Smooth muscle cell (in vitro differentiated cells): ENCODE measurements around the gene DDC. TPM values are rescaled to one million over a fixed set of nuclear protein-coding genes. Genes with fewer than 3 reads are reported as not detected.

Source experiments
- DNase-seq: peaks from one replicate; lab custom pipeline; 2025; ENCODE audit not compliant: unreplicated experiment; lab: John Stamatoyannopoulos, UW
- H2AFZ ChIP-seq: fragments of 200-600 bp; sonication (generic); 2 replicates; pipeline ENCODE4 v1.6.0; 2016; ENCODE audit warnings: antibody characterized with exemption, low read depth, mild to moderate bottlenecking
- H3F3A ChIP-seq: fragments of 200-600 bp; sonication (generic); 2 replicates; pipeline ENCODE4 v1.6.0; 2017; ENCODE audit warnings: antibody characterized with exemption, low read depth
- H3K27ac ChIP-seq: fragments of 200-600 bp; sonication (generic); 2 replicates; pipeline ENCODE4 v1.5.1; 2016; ENCODE audit warnings: low read depth, mild to moderate bottlenecking
- H3K27me3 ChIP-seq: fragments of 200-600 bp; sonication (generic); 2 replicates; pipeline ENCODE4 v1.6.1; 2016; ENCODE audit warnings: low read depth, mild to moderate bottlenecking
- H3K36me3 ChIP-seq: fragments of 200-600 bp; sonication (generic); 2 replicates; pipeline ENCODE4 v1.5.1; 2016; ENCODE audit warnings: low read depth
- H3K4me1 ChIP-seq: fragments of 200-600 bp; sonication (generic); 2 replicates; pipeline ENCODE4 v1.5.1; 2016; ENCODE audit warnings: low read depth
- H3K4me2 ChIP-seq: fragments of 200-600 bp; sonication (generic); 2 replicates; pipeline ENCODE4 v1.6.0; 2016; ENCODE audit warnings: mild to moderate bottlenecking
- H3K4me3 ChIP-seq: fragments of 200-600 bp; sonication (generic); 2 replicates; pipeline ENCODE4 v1.5.1; 2016; ENCODE audit warnings: mild to moderate bottlenecking
- H3K79me2 ChIP-seq: fragments of 200-600 bp; sonication (generic); 2 replicates; pipeline ENCODE4 v1.6.0; 2016; ENCODE audit warnings: low read depth, mild to moderate bottlenecking
- H3K9ac ChIP-seq: fragments of 200-600 bp; sonication (generic); 2 replicates; pipeline ENCODE4 v1.6.0; 2016; ENCODE audit warnings: low read depth
- H3K9me3 ChIP-seq: fragments of 200-600 bp; sonication (generic); replicated peaks from 2 replicates; pipeline ENCODE4 v1.5.1; 2016; ENCODE audit warnings: low read depth
- H4K20me1 ChIP-seq: fragments of 200-600 bp; sonication (generic); 2 replicates; pipeline ENCODE4 v1.6.0; 2016; ENCODE audit warnings: low read depth
- CTCF ChIP-seq: fragments of 200-600 bp; sonication (generic); IDR thresholded peaks from 2 replicates; pipeline ENCODE4 v1.5.1; 2017; ENCODE audit warnings: borderline replicate concordance, mild to moderate bottlenecking, antibody characterized with exemption; ENCODE audit not compliant: insufficient read depth, poor library complexity, severe bottlenecking
- whole genome bisulfite sequencing: methylation state at CpG from one replicate; pipeline ENCODE4 v1.1.7; 2016; ENCODE audit warnings: low lambda C conversion rate; 5-methylcytosine and 5-hydroxymethylcytosine counted together
- polyA plus RNA-seq: library from polyadenylated mRNA; unstranded; fragments of >200 nt; fragmentation: Nextera tagmentation; extraction: Ambion mirVana; gene quantifications from 2 replicates; pipeline ENCODE4 v1.2.1, GENCODE V29; 2016
- total RNA-seq: library from RNA; depleted of rRNA; stranded (reverse); fragments of >200 nt; gene quantifications from 2 replicates; pipeline ENCODE4 v1.2.3, GENCODE V29; 2014

Gene DDC
- total and polyA plus RNA-seq, 2 experiments from 2014 or later: not detected

- H3K36me3 ChIP-seq: no peaks in the 10 kb centered on the region
- H3K9me3 ChIP-seq: no peaks in the 10 kb centered on the region
- no peak overlapping the region for H3K4me3 ChIP-seq
- no peaks in the 10 kb centered on the region for H3K27me3 ChIP-seq
- H4K20me1 ChIP-seq: no peaks in the 10 kb centered on the region
- H3K4me2 ChIP-seq: no peak overlapping the region
- TF ChIP-seq CTCF: no peak
- no peak for DNase-seq
- WGBS: 83% methylated on average over 7 of the region's 7 CpGs
- H3K27ac ChIP-seq: no peak overlapping the region
- peaks cover 1% of the 10 kb centered on the region for H3K4me1 ChIP-seq
- no peak overlapping the region for H3K9ac ChIP-seq
- H3F3A ChIP-seq: no peaks in the 10 kb centered on the region
- no peaks in the 10 kb centered on the region for H3K79me2 ChIP-seq
- no peak overlapping the region for H2AFZ ChIP-seq
Observed at GRCh38 chr7:50416527-50417182, 148.6 kb downstream of the DDC start.

GRCh38 chr7:50415844-50416364, 149.3 kb downstream of the DDC start:
- H2AFZ ChIP-seq: no peak overlapping the region
- 93% methylated on average over 6 of the region's 6 CpGs for WGBS
- no peak overlapping the region for H3K27ac ChIP-seq
- TF ChIP-seq CTCF: no peak
- H3K4me2 ChIP-seq: no peak overlapping the region
- H3K79me2 ChIP-seq: no peaks in the 10 kb centered on the region
- no peak overlapping the region for H3K4me3 ChIP-seq
- no peaks in the 10 kb centered on the region for H3K36me3 ChIP-seq
- no peak overlapping the region for H3K9ac ChIP-seq
- no peaks in the 10 kb centered on the region for H3K9me3 ChIP-seq
- H3K4me1 ChIP-seq: no peaks in the 10 kb centered on the region
- no peak for DNase-seq
- H3K27me3 ChIP-seq: no peaks in the 10 kb centered on the region
- no peaks in the 10 kb centered on the region for H4K20me1 ChIP-seq
- no peaks in the 10 kb centered on the region for H3F3A ChIP-seq

- DNase-seq: no peak
Observed at GRCh38 chr7:50413561-50413960, 151.6 kb downstream of the DDC start.

More at GRCh38 chr7:50413561-50413960, 151.6 kb downstream of the DDC start:
- Histone ChIP-seq H3K27ac (no peak overlapping the region), H3K4me2 (no peak overlapping the region), H3K36me3 (no peaks in the 10 kb centered on the region), H3K4me1 (no peaks in the 10 kb centered on the region), H3K4me3 (no peak overlapping the region), H3K9ac (no peak overlapping the region), H4K20me1 (no peaks in the 10 kb centered on the region), H3F3A (no peaks in the 10 kb centered on the region), H3K27me3 (peaks cover 2% of the 10 kb centered on the region), H3K79me2 (no peaks in the 10 kb centered on the region), H2AFZ (no peak overlapping the region), H3K9me3 (no peaks in the 10 kb centered on the region)
- TF ChIP-seq CTCF: no peak
- 99% methylated on average over 7 of the region's 7 CpGs for WGBS
